ENCODE measurements around the gene ZNF652. TPM values are rescaled to one million over a fixed set of nuclear protein-coding genes. Genes with fewer than 3 reads are reported as not detected.

Gene ZNF652
- total RNA-seq, 1 experiment from 2014 or later = 32.1 TPM

GRCh38 chr17:49361129-49361901 lies 735 bp downstream of the ZNF652 start:
- POLR2A ChIA-PET (ENCODE audit: low non-redundant PET) = no interaction called here
- intact Hi-C loops (cut with micrococcal nuclease; ENCODE audit: unreplicated experiment) = no loop called here
- DNase-seq (ENCODE audit: low spot score) = peak; percentile 50
- Histone ChIP-seq H3K27me3 (replicated peaks; ENCODE audit: insufficient read depth, low read depth, low read length, poor library complexity) (no peaks in the 10 kb centered on the region), H3K4me1 (ENCODE audit: insufficient read depth, low read length, poor library complexity, severe bottlenecking) (peaks cover 29% of the 10 kb centered on the region), H3K36me3 (ENCODE audit: insufficient read depth, low read length, poor library complexity, severe bottlenecking) (no peaks in the 10 kb centered on the region), H3K4me3 (ENCODE audit: low read depth, low read length, poor library complexity, severe bottlenecking) (peak overlapping the region; percentile 89), H3K9me3 (ENCODE audit: low read depth, low read length, poor library complexity, severe bottlenecking) (no peaks in the 10 kb centered on the region), H3K27ac (ENCODE audit: low read depth, low read length, poor library complexity, severe bottlenecking) (peak overlapping the region; percentile 85)
- CTCF ChIA-PET = interaction anchor here (0.6 to 0.7 kb wide), 2 partner anchors 9 to 346 kb away, joined by 3 read pairs; no protein-coding TSS in a partner anchor
- no TSS peak for BruUV-seq (replicated peaks)
- no peak for TF ChIP-seq CTCF (conservative IDR thresholded peaks at IDR 0.05; ENCODE audit: low read depth, low read length)
- TF ChIP-seq EZH2 (IDR thresholded peaks at IDR 0.05; ENCODE audit: borderline replicate concordance, low read depth, low read length, poor library complexity, severe bottlenecking) = no peak

GRCh38 chr17:49360796-49361128 lies 1.3 kb downstream of the ZNF652 start:
- H3K4me3 ChIP-seq (ENCODE audit: low read depth, low read length, poor library complexity, severe bottlenecking) = peak overlapping the region; percentile 89
- BruUV-seq (replicated peaks) = no TSS peak
- intact Hi-C loops (cut with micrococcal nuclease; ENCODE audit: unreplicated experiment) = no loop called here
- CTCF ChIA-PET = no interaction called here
- H3K36me3 ChIP-seq (ENCODE audit: insufficient read depth, low read length, poor library complexity, severe bottlenecking) = no peaks in the 10 kb centered on the region
- TF ChIP-seq CTCF (conservative IDR thresholded peaks at IDR 0.05; ENCODE audit: low read depth, low read length) (no peak), EZH2 (IDR thresholded peaks at IDR 0.05; ENCODE audit: borderline replicate concordance, low read depth, low read length, poor library complexity, severe bottlenecking) (no peak)
- H3K27ac ChIP-seq (ENCODE audit: low read depth, low read length, poor library complexity, severe bottlenecking) = peak overlapping the region; percentile 85
- H3K9me3 ChIP-seq (ENCODE audit: low read depth, low read length, poor library complexity, severe bottlenecking) = no peaks in the 10 kb centered on the region
- POLR2A ChIA-PET (ENCODE audit: low non-redundant PET) = no interaction called here
- H3K27me3 ChIP-seq (replicated peaks; ENCODE audit: insufficient read depth, low read depth, low read length, poor library complexity) = no peaks in the 10 kb centered on the region
- no peak for DNase-seq (ENCODE audit: low spot score)
- peaks cover 29% of the 10 kb centered on the region for H3K4me1 ChIP-seq (ENCODE audit: insufficient read depth, low read length, poor library complexity, severe bottlenecking)

GRCh38 chr17:49359990-49360795 lies 1.9 kb downstream of the ZNF652 start:
- H3K36me3 ChIP-seq (ENCODE audit: insufficient read depth, low read length, poor library complexity, severe bottlenecking) = no peaks in the 10 kb centered on the region
- DNase-seq (ENCODE audit: low spot score) = no peak
- H3K4me1 ChIP-seq (ENCODE audit: insufficient read depth, low read length, poor library complexity, severe bottlenecking) = peaks cover 29% of the 10 kb centered on the region
- TF ChIP-seq EZH2 (IDR thresholded peaks at IDR 0.05; ENCODE audit: borderline replicate concordance, low read depth, low read length, poor library complexity, severe bottlenecking) = no peak
- no peak for TF ChIP-seq CTCF (conservative IDR thresholded peaks at IDR 0.05; ENCODE audit: low read depth, low read length)
- H3K9me3 ChIP-seq (ENCODE audit: low read depth, low read length, poor library complexity, severe bottlenecking) = no peaks in the 10 kb centered on the region
- CTCF ChIA-PET = no interaction called here
- TSS peak; percentile 34 for BruUV-seq (replicated peaks)
- POLR2A ChIA-PET (ENCODE audit: low non-redundant PET) = no interaction called here
- no peaks in the 10 kb centered on the region for H3K27me3 ChIP-seq (replicated peaks; ENCODE audit: insufficient read depth, low read depth, low read length, poor library complexity)
- peak overlapping the region; percentile 89 for H3K4me3 ChIP-seq (ENCODE audit: low read depth, low read length, poor library complexity, severe bottlenecking)
- intact Hi-C loops (cut with micrococcal nuclease; ENCODE audit: unreplicated experiment) = no loop called here
- no peak overlapping the region for H3K27ac ChIP-seq (ENCODE audit: low read depth, low read length, poor library complexity, severe bottlenecking)
